Spinal cord (tissue), 10 donors: ENCODE data around the gene KLHDC8B. TPM values are rescaled to one million over a fixed set of nuclear protein-coding genes. Genes with fewer than 3 reads are reported as not detected.
A peak's percentile ranks its signal among the peaks of the same experiment; 100 is the strongest.

Source experiments
- DNase-seq, 6 donors: peaks; one replicate each; pipeline versions ENCODE4 v3.0.0 to v3.0.0-alpha.2; 2013 to 2015; ENCODE audit warnings: low spot score in 6 of 6, low read depth in 4 of 6
- H3K27ac ChIP-seq: one replicate; pipeline ENCODE4 v1.5.1; 2013; ENCODE audit warnings: low read depth, low read length, control low read depth
- H3K27me3 ChIP-seq: one replicate; pipeline ENCODE4 v1.6.1; 2013; ENCODE audit warnings: low read length; ENCODE audit not compliant: control insufficient read depth, insufficient read depth
- H3K36me3 ChIP-seq: one replicate; pipeline ENCODE4 v1.6.1; 2013; ENCODE audit warnings: low read length; ENCODE audit not compliant: control insufficient read depth, insufficient read depth
- H3K4me1 ChIP-seq: one replicate; pipeline ENCODE4 v1.6.1; 2013; ENCODE audit warnings: low read length; ENCODE audit not compliant: control insufficient read depth, insufficient read depth
- H3K4me3 ChIP-seq: one replicate; pipeline ENCODE4 v1.5.1; 2013; ENCODE audit warnings: low read depth, low read length, control low read depth
- H3K9me3 ChIP-seq: one replicate; pipeline ENCODE4 v1.6.1; 2013; ENCODE audit warnings: low read length; ENCODE audit not compliant: control insufficient read depth, insufficient read depth
- WGBS: methylation state at CpG from one replicate; pipeline ENCODE4 v1.1.5; 2013; ENCODE audit warnings: missing lambda C conversion rate; ENCODE audit not compliant: insufficient coverage; 5-methylcytosine and 5-hydroxymethylcytosine counted together
- polyA plus RNA-seq, 2 donors: library from polyadenylated mRNA; unstranded; fragments of 120-200 nt; gene quantifications; one replicate each; pipeline ENCODE4 v1.2.1, GENCODE V29; 2013; ENCODE audit not compliant: insufficient read length in 2 of 2
- total RNA-seq, 2 donors: library from RNA; depleted of rRNA in 1 of 2; stranded (reverse); fragments of 120-200 nt in 1 of 2; fragments of >200 nt in 1 of 2; gene quantifications; one replicate each; pipeline versions ENCODE4 v1.2.3 to v1.2.4, GENCODE V29; 2013 to 2014
- donor health status: healthy.

Gene KLHDC8B
- total and polyA plus RNA-seq, 4 donors, result 20.0 to 61.6 (median 36.7) TPM

DNA sequence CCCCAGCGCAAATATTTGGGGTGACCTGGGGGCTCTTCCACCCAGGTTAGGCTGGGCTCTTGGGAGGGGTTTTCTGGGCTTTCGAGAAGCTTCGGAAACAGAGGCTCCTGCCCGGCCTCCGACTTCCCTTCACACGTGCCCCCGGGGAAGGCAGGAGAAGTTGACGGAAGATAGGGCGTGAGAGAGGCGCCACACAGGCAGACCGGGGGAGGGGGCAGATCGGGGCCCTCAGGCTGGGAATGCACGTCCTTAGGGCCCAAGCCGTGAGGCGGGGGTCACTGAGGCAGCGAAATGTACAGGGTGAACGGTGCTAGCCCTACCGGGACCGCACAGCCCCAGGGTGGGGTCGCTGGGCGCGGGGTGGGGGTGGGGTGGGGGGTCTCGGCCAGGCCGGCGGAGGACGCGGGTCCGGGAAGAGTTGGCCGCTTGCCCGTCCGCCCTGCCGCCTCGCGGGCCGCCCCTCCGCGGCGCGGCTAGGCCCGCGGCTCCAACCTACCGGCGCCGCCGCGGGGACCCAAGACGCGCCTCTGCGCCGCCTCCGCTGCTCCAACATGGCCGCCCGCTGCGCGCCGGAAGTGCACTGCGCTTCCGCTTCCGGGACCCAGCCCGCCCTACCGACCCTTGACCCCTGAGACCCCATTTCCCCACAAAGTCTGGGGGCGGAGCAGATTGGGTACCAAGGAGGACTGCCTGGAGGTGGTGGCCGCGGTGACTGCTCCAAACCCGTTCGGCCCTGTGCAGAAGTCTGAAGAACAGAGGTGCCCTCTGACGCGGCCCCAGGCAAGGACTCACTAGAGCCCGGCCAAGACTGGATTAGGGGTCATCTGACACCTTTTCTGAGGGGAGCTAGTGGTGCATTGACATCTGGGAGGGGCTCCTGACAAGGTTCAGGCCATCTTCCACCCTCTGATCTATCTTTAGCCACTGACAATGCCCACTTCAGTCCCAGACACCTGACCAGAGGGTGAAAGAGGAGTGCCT, 5.3 kb upstream of the KLHDC8B start, which contains the start of gene CCDC71:
Gene CCDC71, minus strand, starts transcription at position 561 of the 981 bp plus-strand sequence. CDS start 2,123 bp downstream, outside the sequence.
- Histone ChIP-seq H3K36me3 (peaks cover 27% of the 10 kb centered on the region), H3K27ac (peak within 1 kb of the TSS; percentile 68), H3K4me1 (peaks cover 28% of the 10 kb centered on the region), H3K4me3 (peak within 1 kb of the TSS; percentile 71), H3K9me3 (no peaks in the 10 kb centered on the region), H3K27me3 (peaks cover 2% of the 10 kb centered on the region)
- DNase-seq, result peak in 5 of 6 donors; percentile 54 to 95 (median 64)
- WGBS, result 2% methylated on average over 60 of the region's 69 CpGs

DNA sequence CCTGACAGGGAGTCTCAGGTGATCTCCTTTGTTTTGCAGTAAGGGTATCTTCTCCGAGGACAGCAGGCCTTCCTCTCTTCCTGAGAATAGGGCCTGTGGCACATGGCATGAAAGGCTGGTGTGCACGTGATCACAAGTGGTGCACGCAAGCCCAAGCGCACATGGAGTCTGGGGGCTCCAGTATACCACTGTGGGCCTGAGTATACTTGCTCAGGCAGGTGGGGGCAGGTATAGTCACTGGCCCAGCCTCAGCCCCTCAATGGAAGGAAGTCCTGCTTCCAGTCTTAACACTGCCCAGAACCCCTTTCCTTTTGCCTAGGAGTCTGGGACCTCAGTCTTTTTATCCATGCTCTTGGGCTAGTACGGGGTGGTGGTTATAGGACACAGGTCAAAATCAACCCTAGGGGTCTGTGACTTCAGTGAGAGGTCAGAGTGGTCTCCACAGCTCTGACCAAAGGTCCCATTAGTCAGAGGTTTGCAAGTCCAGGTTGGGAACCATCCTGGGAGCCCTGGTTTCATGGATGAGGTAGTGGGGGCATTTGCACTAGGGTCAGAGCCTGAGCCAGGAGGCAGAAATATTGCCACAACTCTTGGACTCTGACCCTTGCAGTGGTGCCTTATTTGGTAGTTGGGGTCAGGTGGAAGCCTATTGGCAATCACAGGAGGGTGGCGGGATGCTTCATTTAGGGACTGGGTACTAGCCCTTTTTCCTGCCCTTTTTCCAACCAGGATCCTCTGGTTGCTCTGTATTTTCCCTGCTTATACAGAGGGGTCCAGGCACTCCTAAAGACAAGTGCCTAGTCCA, 4.4 kb upstream of the KLHDC8B start:
- H3K36me3 ChIP-seq, result peaks cover 20% of the 10 kb centered on the region
- peaks cover 36% of the 10 kb centered on the region for H3K4me1 ChIP-seq
- H3K9me3 ChIP-seq, result no peaks in the 10 kb centered on the region
- DNase-seq, result no peak
- 98% methylated on average over 5 of the region's 6 CpGs for WGBS
- H3K27ac ChIP-seq, result peak overlapping the region; percentile 68
- peak overlapping the region; percentile 46 for H3K4me3 ChIP-seq
- H3K27me3 ChIP-seq, result peaks cover 2% of the 10 kb centered on the region

DNA sequence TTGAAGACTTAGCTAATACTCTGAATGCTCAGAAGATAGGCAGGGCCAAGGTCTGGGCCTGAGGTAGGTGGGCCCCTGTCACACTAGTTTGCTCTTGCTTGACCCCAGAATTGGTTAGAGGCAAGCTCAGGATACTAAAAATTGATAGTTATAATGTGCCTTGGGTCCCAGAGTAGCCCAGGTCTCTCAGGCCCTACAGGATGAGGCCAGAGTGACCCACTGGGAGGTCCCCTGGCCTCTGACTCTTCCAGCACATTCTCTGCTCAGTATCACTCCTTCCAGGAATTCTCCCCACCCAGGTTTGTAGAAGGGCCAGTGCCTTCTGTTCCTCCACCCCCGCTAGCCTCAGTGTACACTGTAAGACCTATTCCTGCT, 667 bp upstream of the KLHDC8B start:
- Histone ChIP-seq H3K9me3 (no peaks in the 10 kb centered on the region), H3K27ac (peak overlapping the region; percentile 88), H3K4me3 (peak overlapping the region; percentile 80), H3K27me3 (peaks cover 2% of the 10 kb centered on the region), H3K4me1 (peaks cover 62% of the 10 kb centered on the region), H3K36me3 (peaks cover 23% of the 10 kb centered on the region)
- no peak for DNase-seq
- 44% methylated on average over 1 of the region's 1 CpG for WGBS

DNA sequence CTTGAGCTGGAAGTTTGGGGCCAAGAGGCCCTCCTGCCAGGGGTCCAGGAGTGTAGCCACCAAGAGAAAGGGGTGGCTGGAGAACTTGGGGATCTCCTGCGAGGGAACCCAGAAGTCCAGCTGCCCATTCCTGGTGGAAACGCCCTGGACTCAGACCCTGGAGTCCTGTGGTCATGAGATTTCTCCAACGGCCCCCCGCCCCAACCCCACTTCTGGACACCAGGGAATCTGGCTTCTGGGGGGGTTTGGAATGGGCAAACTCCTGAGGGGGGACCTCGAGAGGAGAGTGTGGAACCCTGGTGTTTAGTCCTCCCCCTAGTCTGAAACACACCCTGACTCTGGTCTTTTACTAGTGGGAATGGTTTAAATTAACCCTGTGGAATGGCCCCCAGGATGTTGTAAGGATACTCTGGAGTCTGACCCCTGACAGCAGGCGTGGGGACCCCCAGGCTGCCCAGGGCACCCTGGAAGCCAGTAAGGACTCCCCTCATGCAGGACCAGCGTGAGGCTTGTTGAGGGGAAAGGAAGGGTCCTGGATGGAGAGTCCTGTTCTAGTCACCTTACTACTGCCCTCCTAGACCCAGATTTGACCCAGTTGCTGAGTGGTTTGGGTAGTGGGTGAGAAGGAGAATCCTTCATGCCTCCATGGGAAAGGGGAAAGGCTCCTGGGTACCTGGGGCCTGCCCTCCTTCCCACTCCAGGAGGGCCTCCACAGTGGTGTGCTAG, 540 bp downstream of the KLHDC8B start:
- Histone ChIP-seq H3K27me3 (peaks cover 2% of the 10 kb centered on the region), H3K4me3 (peak overlapping the region; percentile 80), H3K4me1 (peaks cover 58% of the 10 kb centered on the region), H3K27ac (peak overlapping the region; percentile 88), H3K36me3 (peaks cover 34% of the 10 kb centered on the region), H3K9me3 (no peaks in the 10 kb centered on the region)
- no peak for DNase-seq
- 26% methylated on average over 3 of the region's 7 CpGs for WGBS

DNA sequence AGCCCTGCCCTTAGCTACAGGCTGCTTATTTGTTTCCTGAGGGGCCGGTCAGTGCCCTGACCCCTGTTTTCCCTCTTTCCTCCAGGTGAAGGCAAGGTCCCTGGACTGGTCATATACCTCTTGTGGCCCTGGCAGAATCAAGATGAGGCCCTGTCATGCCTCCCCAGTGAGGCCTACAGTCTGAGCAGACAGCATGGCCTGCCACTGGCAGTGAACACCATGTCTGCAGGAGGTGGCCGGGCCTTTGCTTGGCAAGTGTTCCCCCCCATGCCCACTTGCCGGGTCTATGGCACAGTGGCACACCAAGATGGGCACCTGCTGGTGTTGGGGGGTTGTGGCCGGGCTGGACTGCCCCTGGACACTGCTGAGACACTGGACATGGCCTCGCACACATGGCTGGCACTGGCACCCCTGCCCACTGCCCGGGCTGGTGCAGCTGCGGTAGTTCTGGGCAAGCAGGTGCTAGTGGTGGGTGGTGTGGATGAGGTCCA, 1.2 kb downstream of the KLHDC8B start:
- Histone ChIP-seq H3K27ac (peak overlapping the region; percentile 61), H3K36me3 (peaks cover 40% of the 10 kb centered on the region), H3K4me3 (peak overlapping the region; percentile 80), H3K9me3 (no peaks in the 10 kb centered on the region), H3K27me3 (no peaks in the 10 kb centered on the region), H3K4me1 (peaks cover 58% of the 10 kb centered on the region)
- 44% methylated on average over 7 of the region's 7 CpGs for WGBS
- no peak for DNase-seq

DNA sequence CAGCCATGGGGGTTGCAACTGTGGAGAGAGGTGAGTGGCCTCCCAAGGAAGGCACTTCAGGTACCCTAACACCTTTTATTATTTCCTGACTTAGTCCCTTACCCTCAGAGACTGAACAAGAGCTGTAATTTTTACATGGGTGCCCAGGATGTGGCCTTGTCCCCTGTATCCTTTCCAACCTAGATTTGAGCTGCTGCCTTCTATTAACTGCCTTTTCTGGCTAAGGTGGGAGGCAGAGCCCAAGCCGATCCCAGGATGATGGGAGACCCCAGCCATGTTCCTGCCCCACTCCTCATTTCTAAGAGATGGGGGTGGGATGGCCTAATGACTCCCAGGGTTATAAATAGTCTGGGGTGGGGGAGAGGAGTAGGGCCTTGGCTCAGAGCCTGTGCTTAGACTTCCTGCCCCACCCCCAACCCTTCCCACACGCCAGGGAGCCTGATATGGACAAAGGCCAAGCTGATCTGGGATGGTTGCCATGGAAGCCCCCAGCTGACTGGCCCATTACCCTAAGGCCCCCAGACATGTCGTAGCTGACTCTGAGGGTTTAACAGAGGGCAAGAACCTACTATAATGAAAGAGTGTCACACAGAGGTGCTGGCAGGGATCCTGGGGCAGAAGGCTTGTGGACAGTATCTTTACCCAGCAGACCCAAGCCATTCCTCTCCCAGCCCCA, 1.9 kb downstream of the KLHDC8B start:
- WGBS, result 17% methylated on average over 1 of the region's 3 CpGs
- peak in 4 of 6 donors; percentile 35 to 88 (median 66) for DNase-seq

DNA sequence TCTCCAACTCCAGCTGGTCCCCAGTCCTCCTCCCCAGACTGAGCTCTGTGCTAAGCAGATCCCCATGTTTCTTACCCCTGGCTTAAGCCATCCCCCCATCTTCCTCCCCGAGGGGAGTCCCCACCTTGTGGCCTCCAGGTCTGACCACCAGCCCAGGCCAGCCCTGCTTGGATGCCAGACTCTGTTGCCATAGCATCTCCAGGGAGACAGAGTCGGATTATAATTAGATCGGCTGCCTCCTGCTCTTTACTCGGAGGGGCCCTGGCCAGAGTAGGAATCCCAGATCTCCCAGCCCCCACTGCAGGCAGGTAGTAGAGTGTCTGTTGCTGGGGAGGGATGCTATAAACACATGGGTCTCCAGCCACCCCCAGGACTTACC, 2.4 kb downstream of the KLHDC8B start:
- no peaks in the 10 kb centered on the region for H3K9me3 ChIP-seq
- H3K27me3 ChIP-seq, result no peaks in the 10 kb centered on the region
- H3K27ac ChIP-seq, result peak overlapping the region; percentile 63
- H3K4me3 ChIP-seq, result peak overlapping the region; percentile 16
- H3K36me3 ChIP-seq, result peaks cover 44% of the 10 kb centered on the region
- H3K4me1 ChIP-seq, result peaks cover 58% of the 10 kb centered on the region
- 3% methylated on average over 2 of the region's 4 CpGs for WGBS
- DNase-seq, result peak in 1 of 6 donors; percentile 67

More for the DNA sequence above, 1.9 kb downstream of the KLHDC8B start:
- Histone ChIP-seq H3K9me3 (no peaks in the 10 kb centered on the region), H3K4me1 (peaks cover 58% of the 10 kb centered on the region), H3K27me3 (no peaks in the 10 kb centered on the region), H3K4me3 (peak overlapping the region; percentile 80), H3K27ac (peak overlapping the region; percentile 63), H3K36me3 (peaks cover 44% of the 10 kb centered on the region)

DNA sequence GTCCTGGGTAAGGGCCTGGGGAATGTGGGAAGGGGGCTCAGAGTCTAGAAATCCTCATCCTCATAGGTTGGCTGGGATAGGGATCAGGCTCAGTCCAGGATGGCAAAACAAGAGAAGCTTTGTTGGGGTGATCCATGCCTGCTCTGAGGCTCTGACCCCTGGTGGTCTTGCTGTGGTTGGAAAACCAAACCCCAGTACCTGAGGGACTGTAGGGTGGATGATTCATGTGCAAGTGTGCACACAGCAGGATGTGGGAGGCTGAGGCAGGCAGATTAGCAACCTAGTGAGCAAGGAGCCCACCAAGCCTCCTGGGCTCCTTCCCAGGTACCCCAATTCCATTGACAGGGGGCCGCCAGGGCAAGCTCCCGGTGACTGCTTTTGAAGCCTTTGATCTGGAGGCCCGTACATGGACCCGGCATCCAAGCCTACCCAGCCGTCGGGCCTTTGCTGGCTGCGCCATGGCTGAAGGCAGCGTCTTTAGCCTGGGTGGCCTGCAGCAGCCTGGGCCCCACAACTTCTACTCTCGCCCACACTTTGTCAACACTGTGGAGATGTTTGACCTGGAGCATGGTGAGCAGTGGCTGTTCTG, 3.1 kb downstream of the KLHDC8B start:
- Histone ChIP-seq H3K27ac (peak overlapping the region; percentile 15), H3K9me3 (no peaks in the 10 kb centered on the region), H3K4me3 (no peak overlapping the region), H3K36me3 (peaks cover 44% of the 10 kb centered on the region), H3K27me3 (no peaks in the 10 kb centered on the region), H3K4me1 (peaks cover 58% of the 10 kb centered on the region)
- WGBS, result 83% methylated on average over 9 of the region's 9 CpGs
- no peak for DNase-seq
